ENCODE measurements around the gene TMEM255B.

DNA sequence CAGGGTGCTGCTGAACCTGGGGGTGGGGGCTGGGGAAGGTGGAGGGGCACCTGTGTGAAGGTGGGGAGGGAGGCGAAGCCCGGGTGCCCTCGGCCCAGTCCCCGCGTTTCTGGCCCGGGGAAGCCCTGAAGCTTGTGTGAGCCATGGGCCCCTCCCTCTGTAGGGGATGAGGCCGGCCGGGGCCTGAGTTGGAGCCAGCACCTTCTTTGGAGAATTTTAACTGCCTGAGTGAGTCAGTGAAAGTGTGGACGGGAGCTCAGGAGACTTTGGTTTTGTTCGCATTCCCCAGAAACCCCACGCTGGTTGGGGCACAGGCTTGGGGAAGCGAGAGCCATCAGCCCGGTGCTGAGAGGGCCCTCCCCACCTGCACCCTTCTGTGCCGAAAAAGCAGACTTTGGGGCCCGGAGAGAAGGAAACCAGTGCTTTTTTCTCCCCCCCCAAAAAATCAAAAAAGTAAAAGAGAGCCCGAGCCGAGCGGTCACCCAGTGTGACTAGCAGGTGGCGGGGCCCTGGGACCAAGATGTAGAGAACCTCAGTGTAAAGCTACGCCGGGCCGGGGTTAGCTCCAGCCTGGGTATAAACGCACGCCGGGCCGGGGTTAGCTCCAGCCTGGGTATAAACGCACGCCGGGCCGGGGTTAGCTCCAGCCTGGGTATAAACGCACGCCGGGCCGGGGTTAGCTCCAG, 45.1 kb downstream of the TMEM255B start:
- TF ChIP-seq, protein P1, sequence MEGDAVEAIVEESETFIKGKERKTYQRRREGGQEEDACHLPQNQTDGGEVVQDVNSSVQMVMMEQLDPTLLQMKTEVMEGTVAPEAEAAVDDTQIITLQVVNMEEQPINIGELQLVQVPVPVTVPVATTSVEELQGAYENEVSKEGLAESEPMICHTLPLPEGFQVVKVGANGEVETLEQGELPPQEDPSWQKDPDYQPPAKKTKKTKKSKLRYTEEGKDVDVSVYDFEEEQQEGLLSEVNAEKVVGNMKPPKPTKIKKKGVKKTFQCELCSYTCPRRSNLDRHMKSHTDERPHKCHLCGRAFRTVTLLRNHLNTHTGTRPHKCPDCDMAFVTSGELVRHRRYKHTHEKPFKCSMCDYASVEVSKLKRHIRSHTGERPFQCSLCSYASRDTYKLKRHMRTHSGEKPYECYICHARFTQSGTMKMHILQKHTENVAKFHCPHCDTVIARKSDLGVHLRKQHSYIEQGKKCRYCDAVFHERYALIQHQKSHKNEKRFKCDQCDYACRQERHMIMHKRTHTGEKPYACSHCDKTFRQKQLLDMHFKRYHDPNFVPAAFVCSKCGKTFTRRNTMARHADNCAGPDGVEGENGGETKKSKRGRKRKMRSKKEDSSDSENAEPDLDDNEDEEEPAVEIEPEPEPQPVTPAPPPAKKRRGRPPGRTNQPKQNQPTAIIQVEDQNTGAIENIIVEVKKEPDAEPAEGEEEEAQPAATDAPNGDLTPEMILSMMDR (IDR thresholded peaks at IDR 0.05) = no peak
- TF ChIP-seq POLR2A (IDR thresholded peaks at IDR 0.05) = no peak
- TF ChIP-seq POLR2AphosphoS5 (IDR thresholded peaks at IDR 0.05) = no peak

Data from prostate gland (tissue), 2 donors.